Measurements from ENCODE around the gene BCO2.
"Not testable (repeated sequence)": the region's sequence is repeated elsewhere in the genome, so short reads cannot be mapped to it uniquely, and the experiment has no call there.

The BCO2 gene

GRCh38 chr11:112160091-112160848, 15.0 kb upstream of the BCO2 start:
- H3K4me3 ChIP-seq (ENCODE audit: low read depth, low read length): no peak overlapping the region
- no peak for TF ChIP-seq CTCF (IDR thresholded peaks at IDR 0.05; ENCODE audit: low read depth, low read length, missing control alignments)
- in situ Hi-C loops (cut with HindIII; ENCODE audit: low sequenced_read_pairs): no loop called here
- no peak for DNase-seq (ENCODE audit: low read depth)

- no peak for TF ChIP-seq CTCF (IDR thresholded peaks at IDR 0.05; ENCODE audit: low read depth, low read length, missing control alignments)
- in situ Hi-C loops (cut with HindIII; ENCODE audit: low sequenced_read_pairs): no loop called here
- H3K4me3 ChIP-seq (ENCODE audit: low read depth, low read length): no peak overlapping the region
- DNase-seq (ENCODE audit: low read depth): no peak
Observed at GRCh38 chr11:112161012-112161411, 14.3 kb upstream of the BCO2 start.

- H3K4me3 ChIP-seq (ENCODE audit: low read depth, low read length); DNase-seq (ENCODE audit: low read depth); in situ Hi-C loops (cut with HindIII; ENCODE audit: low sequenced_read_pairs): not testable (repeated sequence)
Observed at GRCh38 chr11:112162200-112162599, 13.1 kb upstream of the BCO2 start.

- DNase-seq (ENCODE audit: low read depth): no peak
- no peak overlapping the region for H3K4me3 ChIP-seq (ENCODE audit: low read depth, low read length)
- in situ Hi-C loops (cut with HindIII; ENCODE audit: low sequenced_read_pairs): no loop called here
- no peak for TF ChIP-seq CTCF (IDR thresholded peaks at IDR 0.05; ENCODE audit: low read depth, low read length, missing control alignments)
Observed at GRCh38 chr11:112162761-112163546, 12.4 kb upstream of the BCO2 start.

GRCh38 chr11:112163875-112164685, 11.2 kb upstream of the BCO2 start, which contains the start of gene IL18:
Gene IL18, minus strand, starts transcription at chr11:112164094. Its CDS starts 9,041 bp downstream, at chr11:112155053.
- DNase-seq (ENCODE audit: low read depth): no peak
- H3K4me3 ChIP-seq (ENCODE audit: low read depth, low read length): no peak within 1 kb of the TSS
- in situ Hi-C loops (cut with HindIII; ENCODE audit: low sequenced_read_pairs): no loop called here
- TF ChIP-seq CTCF (IDR thresholded peaks at IDR 0.05; ENCODE audit: low read depth, low read length, missing control alignments): no peak

GRCh38 chr11:112165049-112165448, 10.3 kb upstream of the BCO2 start:
- TF ChIP-seq CTCF (IDR thresholded peaks at IDR 0.05; ENCODE audit: low read depth, low read length, missing control alignments): no peak
- H3K4me3 ChIP-seq (ENCODE audit: low read depth, low read length): no peak overlapping the region
- in situ Hi-C loops (cut with HindIII; ENCODE audit: low sequenced_read_pairs): no loop called here
- DNase-seq (ENCODE audit: low read depth): no peak

Measured in astrocyte of the cerebellum (primary cell).